Right cardiac atrium (tissue), 5 donors: Measurements from ENCODE around the gene ESM1. TPM values are rescaled to one million over a fixed set of nuclear protein-coding genes. Genes with fewer than 3 reads are reported as not detected.
A peak's percentile ranks its signal among the peaks of the same experiment; 100 is the strongest.
"Not testable (repeated sequence)": the region's sequence is repeated elsewhere in the genome, so short reads cannot be mapped to it uniquely, and the experiment has no call there.

Source experiments
- ATAC-seq, 2 donors: fragments of 200-7000 bp; cut with Tn5 transposase; one replicate each; pipeline versions ENCODE4 v1.8.0 to v1.9.1; 2020; ENCODE audit warnings: moderate library complexity in 2 of 2, mild to moderate bottlenecking in 1 of 2
- DNase-seq, 3 donors: peaks; one replicate each; pipeline ENCODE4 v3.0.0-alpha.2; 2020
- H3K27ac ChIP-seq: one replicate; pipeline ENCODE4 v1.5.1; 2013; ENCODE audit warnings: mild to moderate bottlenecking, low read length, control low read depth, moderate library complexity
- H3K27me3 ChIP-seq: one replicate; pipeline ENCODE4 v1.6.1; 2013; ENCODE audit not compliant: control insufficient read depth, insufficient read depth
- H3K4me1 ChIP-seq: one replicate; pipeline ENCODE4 v1.6.1; 2013; ENCODE audit warnings: low read length; ENCODE audit not compliant: control insufficient read depth, insufficient read depth
- H3K4me3 ChIP-seq: one replicate; pipeline ENCODE4 v1.5.1; 2013; ENCODE audit warnings: low read length, control low read depth
- H3K9me3 ChIP-seq: one replicate; pipeline ENCODE4 v1.6.1; 2013; ENCODE audit warnings: low read length; ENCODE audit not compliant: control insufficient read depth
- WGBS: extraction: QIAGEN DNeasy Blood & Tissue Kit; methylation state at CpG from one replicate; pipeline ENCODE4 v1.1.7; 2013; 5-methylcytosine and 5-hydroxymethylcytosine counted together
- intact Hi-C, 4 donors: fragments of 100-400 bp; cut with DNase I; formaldehyde crosslinking; loops; one replicate each; pipeline versions ENCODE4 v1.11.0 to v1.14.0; 2022 to 2023
- long read RNA-seq, 4 donors: library from polyadenylated mRNA; unstranded; transcript quantifications; one replicate each; pipeline ENCODE4 v2.0.0, GENCODE V29; 2020 to 2021
- polyA plus RNA-seq: library from polyadenylated mRNA; stranded (reverse); fragments of 200-250 nt; gene quantifications from one replicate; pipeline ENCODE4 v1.2.3, GENCODE V29; 2013
- total RNA-seq, 4 donors: library from RNA; stranded (reverse); fragmentation: NEBNext Ultra II Directional; extraction: Animal tissue kit (Norgen Biotek cat#: 25700); gene quantifications; one replicate each; pipeline ENCODE4 v1.2.1, GENCODE V29; 2021
- donor health status: healthy with polysubstance abuse.
- donor health status: DM: no; HTN: yes; CAD: no.
- donor health status: DM: no; HTN: no; CAD: no.
- donor health status: DM: no; HTN: yes; CAD: no; lungs with severe emphysema.
- donor health status: DM: yes; HTN: yes; CAD: no.

The ESM1 gene, protein sequence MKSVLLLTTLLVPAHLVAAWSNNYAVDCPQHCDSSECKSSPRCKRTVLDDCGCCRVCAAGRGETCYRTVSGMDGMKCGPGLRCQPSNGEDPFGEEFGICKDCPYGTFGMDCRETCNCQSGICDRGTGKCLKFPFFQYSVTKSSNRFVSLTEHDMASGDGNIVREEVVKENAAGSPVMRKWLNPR
- total RNA-seq (under 1 TPM in 2 of 4 donors, not detected in 2; 0.20 to 0.65 TPM), polyA plus RNA-seq (0.43 TPM)
- long read RNA-seq, donor 1 = 0 reads
- long read RNA-seq, donor 2 = 0 reads
- long read RNA-seq, donor 3 = 0 reads
- long read RNA-seq, donor 4 = 0 reads

GRCh38 chr5:54985301-54986268 lies at the start of gene ESM1:
ESM1 (minus strand) TSS chr5:54985593; CDS start chr5:54985517, 76 bp downstream.
- DNase-seq = no peak
- Histone ChIP-seq H3K9me3 (no peaks in the 10 kb centered on the region), H3K4me3 (peak within 1 kb of the TSS; percentile 19), H3K4me1 (no peaks in the 10 kb centered on the region), H3K27me3 (peaks cover 3% of the 10 kb centered on the region), H3K27ac (no peak within 1 kb of the TSS)
- peak in 1 of 2 donors; percentile 25 for ATAC-seq
- WGBS = 30% methylated on average over 26 of the region's 26 CpGs
- intact Hi-C loops = no loop called here

DNA sequence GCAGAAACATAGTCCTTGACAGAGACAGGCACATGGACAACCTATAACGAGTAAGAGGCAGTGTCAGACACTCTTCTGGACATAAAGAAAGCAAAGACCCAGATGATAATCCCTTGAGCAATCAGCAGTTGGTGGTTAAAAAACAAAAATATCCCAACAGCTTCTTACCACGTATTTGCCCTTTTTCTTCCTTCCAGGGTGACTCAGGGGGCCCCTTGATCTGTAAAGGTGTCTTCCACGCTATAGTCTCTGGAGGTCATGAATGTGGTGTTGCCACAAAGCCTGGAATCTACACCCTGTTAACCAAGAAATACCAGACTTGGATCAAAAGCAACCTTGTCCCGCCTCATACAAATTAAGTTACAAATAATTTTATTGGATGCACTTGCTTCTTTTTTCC lies 48.2 kb upstream of the ESM1 start:
- Histone ChIP-seq H3K9me3 (no peaks in the 10 kb centered on the region), H3K27me3 (no peaks in the 10 kb centered on the region), H3K4me3 (no peak overlapping the region), H3K27ac (no peak overlapping the region), H3K4me1 (no peaks in the 10 kb centered on the region)
- ATAC-seq (no peak), DNase-seq (no peak)
- 76% methylated on average over 4 of the region's 4 CpGs for WGBS
- intact Hi-C loops = no loop called here

DNA sequence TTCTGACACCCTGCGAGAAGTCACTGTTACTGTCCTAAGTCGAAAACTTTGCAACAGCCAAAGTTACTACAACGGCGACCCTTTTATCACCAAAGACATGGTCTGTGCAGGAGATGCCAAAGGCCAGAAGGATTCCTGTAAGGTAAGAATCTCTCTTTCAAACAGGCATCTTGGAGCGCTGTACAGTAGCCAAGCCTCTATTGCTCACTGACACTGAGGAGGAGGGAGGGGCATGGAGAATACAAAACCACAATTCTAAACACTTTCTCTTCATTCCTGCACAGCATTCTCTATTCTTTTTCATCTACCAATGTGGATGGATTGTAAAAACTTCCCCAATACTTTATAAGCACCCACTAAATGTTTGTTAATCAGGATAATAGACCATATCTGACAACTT lies 46.1 kb upstream of the ESM1 start:
- DNase-seq = no peak

GRCh38 chr5:55030676-55031369 lies 45.4 kb upstream of the ESM1 start:
- DNase-seq = no peak
- Histone ChIP-seq H3K4me3 (no peak overlapping the region), H3K4me1 (no peaks in the 10 kb centered on the region), H3K27me3 (no peaks in the 10 kb centered on the region), H3K9me3 (no peaks in the 10 kb centered on the region), H3K27ac (no peak overlapping the region)
- intact Hi-C loops = no loop called here
- WGBS = 72% methylated on average over 10 of the region's 10 CpGs
- ATAC-seq = no peak

More for the DNA sequence above, 46.1 kb upstream of the ESM1 start:
- no peak for ATAC-seq
- intact Hi-C loops = no loop called here
- H3K27ac ChIP-seq = no peak overlapping the region
- H3K9me3 ChIP-seq = no peaks in the 10 kb centered on the region
- H3K4me1 ChIP-seq = no peaks in the 10 kb centered on the region
- no peak overlapping the region for H3K4me3 ChIP-seq
- WGBS = 92% methylated on average over 5 of the region's 5 CpGs
- no peaks in the 10 kb centered on the region for H3K27me3 ChIP-seq

- DNase-seq (no peak), ATAC-seq (no peak)
- H3K4me3 ChIP-seq = no peak overlapping the region
- H3K27ac ChIP-seq = no peak overlapping the region
- intact Hi-C loops = no loop called here
- H3K27me3 ChIP-seq = no peaks in the 10 kb centered on the region
- WGBS = 67% methylated on average over 2 of the region's 2 CpGs
- H3K9me3 ChIP-seq = no peaks in the 10 kb centered on the region
- H3K4me1 ChIP-seq = no peaks in the 10 kb centered on the region
Observed at GRCh38 chr5:55030220-55030619, 44.8 kb upstream of the ESM1 start.

GRCh38 chr5:55027595-55027994 lies 42.2 kb upstream of the ESM1 start:
- Histone ChIP-seq H3K4me3 (no peak overlapping the region), H3K27me3 (no peaks in the 10 kb centered on the region), H3K9me3 (no peaks in the 10 kb centered on the region), H3K4me1 (no peaks in the 10 kb centered on the region), H3K27ac (no peak overlapping the region)
- ATAC-seq (no peak), DNase-seq (no peak)
- 82% methylated on average over 3 of the region's 3 CpGs for WGBS
- intact Hi-C loops = no loop called here

- no peak overlapping the region for H3K4me3 ChIP-seq
- no peaks in the 10 kb centered on the region for H3K27me3 ChIP-seq
- H3K4me1 ChIP-seq = no peaks in the 10 kb centered on the region
- DNase-seq (no peak), ATAC-seq (no peak)
- H3K27ac ChIP-seq = no peak overlapping the region
- WGBS = 60% methylated on average over 2 of the region's 2 CpGs
- intact Hi-C loops = no loop called here
- H3K9me3 ChIP-seq = no peaks in the 10 kb centered on the region
Observed at GRCh38 chr5:55022450-55022849, 37.1 kb upstream of the ESM1 start.

GRCh38 chr5:55021821-55022220 lies 36.4 kb upstream of the ESM1 start:
- DNase-seq = no peak
- no peaks in the 10 kb centered on the region for H3K4me1 ChIP-seq
- no peak overlapping the region for H3K27ac ChIP-seq
- H3K27me3 ChIP-seq = no peaks in the 10 kb centered on the region
- no peak overlapping the region for H3K4me3 ChIP-seq
- ATAC-seq = no peak
- intact Hi-C loops = no loop called here
- H3K9me3 ChIP-seq = no peaks in the 10 kb centered on the region
- 83% methylated on average over 4 of the region's 4 CpGs for WGBS

- H3K9me3 ChIP-seq = no peaks in the 10 kb centered on the region
- no peak overlapping the region for H3K4me3 ChIP-seq
- no peak overlapping the region for H3K27ac ChIP-seq
- no peaks in the 10 kb centered on the region for H3K27me3 ChIP-seq
- H3K4me1 ChIP-seq = no peaks in the 10 kb centered on the region
- WGBS = 63% methylated on average over 6 of the region's 6 CpGs
- DNase-seq (no peak), ATAC-seq (peak in 1 of 2 donors; percentile 39)
- intact Hi-C loops = no loop called here
Observed at GRCh38 chr5:55021410-55021809, 36.0 kb upstream of the ESM1 start.

DNA sequence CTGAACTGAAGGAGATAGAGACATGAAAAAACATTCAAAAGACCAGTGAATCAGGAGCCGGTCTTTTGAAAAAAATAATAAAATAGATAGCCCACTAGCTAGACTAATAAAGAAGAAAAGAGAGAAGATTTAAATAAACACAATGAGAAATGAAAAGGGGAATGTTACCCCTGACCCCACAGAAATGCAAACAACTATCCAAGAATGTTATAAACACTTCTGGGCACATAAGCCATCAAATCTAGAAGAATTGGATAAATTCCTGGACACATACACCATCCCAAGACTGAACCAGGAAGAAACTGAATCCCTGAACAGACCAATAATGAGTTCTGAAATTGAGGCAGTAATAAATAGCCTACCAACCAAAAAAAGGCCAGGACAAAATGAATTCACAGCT lies 24.8 kb upstream of the ESM1 start:
- H3K9me3 ChIP-seq, H3K27ac ChIP-seq, intact Hi-C loops, H3K27me3 ChIP-seq, ATAC-seq, H3K4me1 ChIP-seq, DNase-seq, H3K4me3 ChIP-seq: not testable (repeated sequence)
- 85% methylated on average over 1 of the region's 1 CpG for WGBS

DNA sequence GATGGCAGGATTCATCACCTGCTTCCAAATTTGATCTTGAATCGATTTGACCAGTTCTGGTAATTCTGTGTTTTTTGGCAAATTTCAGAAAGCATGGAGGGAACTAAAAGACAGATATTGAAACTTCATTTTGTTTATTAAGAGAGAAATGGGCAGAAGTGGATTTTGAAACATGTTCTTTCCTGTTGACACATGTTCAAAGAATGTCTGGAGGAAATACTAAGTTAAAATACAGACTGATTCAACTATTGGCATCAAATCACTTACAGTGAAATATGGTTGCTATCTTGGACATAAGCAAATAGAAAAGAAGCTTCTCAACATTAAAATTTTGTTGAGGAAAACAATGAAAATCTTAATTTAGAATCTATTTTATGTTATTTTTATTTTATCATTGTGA lies 19.3 kb upstream of the ESM1 start:
- H3K4me1 ChIP-seq = no peaks in the 10 kb centered on the region
- ATAC-seq (no peak), DNase-seq (no peak)
- H3K4me3 ChIP-seq = no peak overlapping the region
- WGBS = 76% methylated on average over 1 of the region's 1 CpG
- H3K9me3 ChIP-seq = no peaks in the 10 kb centered on the region
- no peaks in the 10 kb centered on the region for H3K27me3 ChIP-seq
- intact Hi-C loops = no loop called here
- H3K27ac ChIP-seq = no peak overlapping the region
